Bronchial epithelial cell (primary cell): ENCODE data around the gene FBN2. TPM values are rescaled to one million over a fixed set of nuclear protein-coding genes. Genes with fewer than 3 reads are reported as not detected.

Source experiments
- DNase-seq: peaks from one replicate; pipeline ENCODE4 v3.0.0-alpha.2; 2010; ENCODE audit warnings: low read depth
- FAIRE-seq: peaks from 2 replicates; lab custom pipeline; 2011; peaks lifted over from hg19 to GRCh38; lab: Jason Lieb, UNC
- H3K27me3 ChIP-seq: 2 replicates; pipeline ENCODE4 v1.5.1; 2011; ENCODE audit warnings: low read length; ENCODE audit not compliant: control insufficient read depth, insufficient read depth
- H3K36me3 ChIP-seq: 2 replicates; pipeline ENCODE4 v1.5.1; 2011; ENCODE audit warnings: low read length; ENCODE audit not compliant: control insufficient read depth, insufficient read depth
- H3K4me3 ChIP-seq: 2 replicates; pipeline ENCODE4 v1.5.1; 2011; ENCODE audit warnings: mild to moderate bottlenecking, low read depth, low read length, control low read depth
- total RNA-seq: library from RNA; depleted of rRNA; stranded (reverse); fragments of >200 nt; gene quantifications from 2 replicates; pipeline ENCODE4 v1.2.1, GENCODE V29; 2014
- TF ChIP-seq, protein P1 (sequence below): IDR thresholded peaks from 2 replicates; pipeline ENCODE4 v1.5.1; 2011; ENCODE audit warnings: mild to moderate bottlenecking, moderate library complexity, low read length, control low read depth, inconsistent platforms; ENCODE audit not compliant: insufficient read depth, severe bottlenecking

FBN2 gene
- total RNA-seq, 1 donor from 2014 or later, result 49.0 TPM

DNA sequence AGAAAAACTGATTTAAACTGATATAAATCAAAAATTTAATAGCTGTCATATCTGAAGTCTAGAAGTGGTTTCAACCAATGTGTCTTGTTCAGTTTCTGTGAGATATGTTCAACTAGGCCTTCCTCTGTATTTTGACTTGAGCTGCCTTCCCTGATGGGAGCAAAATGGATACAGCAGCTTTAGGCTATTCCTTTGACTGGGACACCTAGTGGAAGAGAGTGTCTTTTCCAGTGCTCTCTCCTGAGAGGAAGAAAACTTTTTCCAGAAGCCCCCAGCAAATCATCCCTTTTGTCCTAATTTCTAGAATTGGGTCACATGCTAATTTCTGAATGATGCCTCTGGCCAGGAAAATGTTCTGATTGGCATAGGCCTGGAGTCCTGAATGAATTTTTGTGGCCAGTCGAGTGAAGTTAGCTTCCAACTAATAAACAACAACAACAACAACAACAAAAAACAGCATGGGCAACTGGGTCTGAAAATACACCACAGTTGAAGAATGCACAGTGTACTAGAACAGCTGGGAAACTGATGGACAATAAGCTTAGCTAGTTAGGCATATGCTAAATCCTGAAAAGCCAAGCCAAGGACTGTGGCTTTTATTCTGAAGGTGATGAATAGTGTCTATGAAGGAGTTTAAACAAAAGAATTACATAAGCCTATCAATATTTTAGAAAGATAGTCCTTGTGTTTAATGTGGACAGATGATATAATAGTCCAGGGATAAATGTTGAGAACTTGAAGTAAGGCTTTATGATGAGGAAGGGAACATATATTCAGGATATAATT lies 125.7 kb downstream of the FBN2 start:
- Histone ChIP-seq H3K27me3 (no peaks in the 10 kb centered on the region), H3K36me3 (no peaks in the 10 kb centered on the region), H3K4me3 (no peak overlapping the region)
- no peak for DNase-seq
- TF ChIP-seq, protein P1, sequence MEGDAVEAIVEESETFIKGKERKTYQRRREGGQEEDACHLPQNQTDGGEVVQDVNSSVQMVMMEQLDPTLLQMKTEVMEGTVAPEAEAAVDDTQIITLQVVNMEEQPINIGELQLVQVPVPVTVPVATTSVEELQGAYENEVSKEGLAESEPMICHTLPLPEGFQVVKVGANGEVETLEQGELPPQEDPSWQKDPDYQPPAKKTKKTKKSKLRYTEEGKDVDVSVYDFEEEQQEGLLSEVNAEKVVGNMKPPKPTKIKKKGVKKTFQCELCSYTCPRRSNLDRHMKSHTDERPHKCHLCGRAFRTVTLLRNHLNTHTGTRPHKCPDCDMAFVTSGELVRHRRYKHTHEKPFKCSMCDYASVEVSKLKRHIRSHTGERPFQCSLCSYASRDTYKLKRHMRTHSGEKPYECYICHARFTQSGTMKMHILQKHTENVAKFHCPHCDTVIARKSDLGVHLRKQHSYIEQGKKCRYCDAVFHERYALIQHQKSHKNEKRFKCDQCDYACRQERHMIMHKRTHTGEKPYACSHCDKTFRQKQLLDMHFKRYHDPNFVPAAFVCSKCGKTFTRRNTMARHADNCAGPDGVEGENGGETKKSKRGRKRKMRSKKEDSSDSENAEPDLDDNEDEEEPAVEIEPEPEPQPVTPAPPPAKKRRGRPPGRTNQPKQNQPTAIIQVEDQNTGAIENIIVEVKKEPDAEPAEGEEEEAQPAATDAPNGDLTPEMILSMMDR, result no peak
- FAIRE-seq, result no peak

DNA sequence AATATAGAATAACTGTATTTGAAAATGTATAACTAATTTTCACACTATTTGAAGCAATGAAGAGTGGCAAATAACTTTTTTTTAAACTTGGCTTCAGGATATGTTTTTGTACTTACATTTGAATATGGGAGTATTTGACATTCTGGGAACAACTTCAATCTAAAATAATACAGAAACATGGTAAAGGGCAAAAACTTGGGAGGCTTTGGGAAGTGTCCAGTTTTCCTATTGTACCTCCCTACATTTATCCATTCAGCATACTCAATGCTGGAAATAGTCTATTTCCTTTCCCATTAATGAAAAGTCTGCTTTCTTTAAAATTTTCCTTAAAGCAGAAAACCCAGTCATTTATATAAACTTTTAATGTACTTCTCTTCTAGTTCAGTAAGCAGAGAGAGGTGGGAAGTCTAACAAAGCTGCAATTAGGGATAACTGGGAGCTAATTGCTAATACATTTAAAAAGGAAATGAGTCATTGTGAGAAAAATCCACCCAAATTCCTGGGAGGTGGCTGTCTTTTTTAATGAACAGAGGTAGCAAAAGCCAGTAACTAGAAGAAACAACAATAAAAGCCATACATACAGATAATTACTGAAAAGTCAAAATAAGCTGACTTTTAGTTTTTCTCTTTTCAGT lies 128.8 kb downstream of the FBN2 start:
- Histone ChIP-seq H3K4me3 (no peak overlapping the region), H3K27me3 (no peaks in the 10 kb centered on the region), H3K36me3 (no peaks in the 10 kb centered on the region)
- DNase-seq, result peak; percentile 65
- FAIRE-seq, result no peak
- TF ChIP-seq, protein P1, result no peak

DNA sequence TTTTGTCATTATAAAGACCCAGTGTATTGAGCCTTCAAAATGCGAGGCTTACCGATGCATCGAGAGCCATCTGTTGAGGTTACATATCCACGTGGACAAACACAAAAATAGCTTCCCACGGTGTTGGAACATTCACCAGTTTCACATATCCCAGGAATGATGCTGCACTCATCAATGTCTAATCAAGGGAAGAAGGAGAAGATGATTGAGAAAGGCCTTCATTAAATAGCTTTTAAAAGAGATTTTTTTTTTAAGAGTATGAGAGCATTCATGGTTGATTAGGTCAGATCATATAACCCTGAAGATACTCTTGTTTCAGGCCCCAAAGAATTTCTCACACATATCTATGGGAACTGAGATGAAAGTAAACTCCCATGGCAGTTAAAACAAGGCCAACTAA lies 129.4 kb downstream of the FBN2 start:
- TF ChIP-seq, protein P1, result no peak
- Histone ChIP-seq H3K4me3 (no peak overlapping the region), H3K36me3 (no peaks in the 10 kb centered on the region), H3K27me3 (no peaks in the 10 kb centered on the region)
- no peak for FAIRE-seq
- DNase-seq, result no peak

DNA sequence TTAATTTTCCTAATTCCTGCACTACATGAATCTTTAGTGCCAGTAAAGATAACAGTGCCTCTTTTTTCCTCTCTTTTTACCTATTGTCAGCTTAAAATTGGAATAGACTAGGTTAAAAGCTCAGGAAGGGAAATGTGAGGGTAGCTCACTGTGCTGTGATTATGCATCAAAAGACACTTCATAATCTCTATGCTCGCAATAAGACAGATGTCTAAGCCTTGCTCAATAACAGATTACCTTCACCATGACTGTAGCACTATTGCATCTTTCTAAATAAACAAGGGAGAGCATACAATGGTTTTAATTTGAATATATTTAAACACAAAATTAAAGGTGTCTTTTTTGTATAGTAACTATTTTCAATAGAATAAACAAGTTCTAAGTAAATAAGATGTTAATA lies 130.1 kb downstream of the FBN2 start:
- no peak for FAIRE-seq
- Histone ChIP-seq H3K4me3 (no peak overlapping the region), H3K27me3 (no peaks in the 10 kb centered on the region), H3K36me3 (no peaks in the 10 kb centered on the region)
- peak; percentile 12 for DNase-seq
- TF ChIP-seq, protein P1, result no peak

DNA sequence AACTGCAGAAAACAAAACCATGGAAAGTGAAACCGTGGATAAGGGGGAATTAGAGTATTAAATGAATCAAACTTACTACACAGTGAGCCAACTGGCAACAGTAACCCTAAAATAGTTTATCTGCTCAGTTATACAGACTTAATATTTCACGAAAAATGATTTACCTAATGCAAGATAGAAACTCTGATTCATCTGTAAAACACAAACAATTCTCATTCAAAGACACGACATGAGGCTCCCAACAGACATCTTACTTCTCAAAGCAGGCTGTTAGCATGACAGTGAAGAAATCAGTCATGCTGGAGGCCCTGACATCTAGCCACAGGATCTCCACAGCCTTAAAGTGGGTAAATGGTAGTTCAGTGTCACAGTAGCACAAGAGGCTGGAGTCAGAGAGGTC lies 131.2 kb downstream of the FBN2 start:
- no peaks in the 10 kb centered on the region for H3K27me3 ChIP-seq
- FAIRE-seq (no peak), DNase-seq (no peak)
- no peaks in the 10 kb centered on the region for H3K36me3 ChIP-seq
- H3K4me3 ChIP-seq, result no peak overlapping the region
- TF ChIP-seq, protein P1, result no peak
